ENCODE data around the gene GXYLT1.

DNA sequence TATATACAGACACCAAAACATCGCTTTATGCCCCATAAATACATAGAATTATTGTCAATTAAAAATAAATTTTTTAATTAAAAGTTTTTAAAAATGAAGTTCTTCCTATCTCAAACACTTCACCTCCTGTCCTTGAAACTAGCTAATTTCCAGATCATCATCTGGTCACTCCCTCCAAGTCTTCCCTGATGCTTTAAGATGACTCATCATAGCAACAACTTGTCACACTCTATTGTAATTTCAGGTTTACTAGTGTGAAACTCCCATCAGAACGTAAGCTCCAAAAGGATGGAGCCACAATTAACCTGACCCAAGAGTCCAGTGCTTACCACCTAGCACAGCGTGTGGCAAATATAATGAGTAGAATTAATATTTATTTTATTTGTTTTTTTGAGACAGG, 16.3 kb downstream of the GXYLT1 start:
- TF ChIP-seq, protein P1, sequence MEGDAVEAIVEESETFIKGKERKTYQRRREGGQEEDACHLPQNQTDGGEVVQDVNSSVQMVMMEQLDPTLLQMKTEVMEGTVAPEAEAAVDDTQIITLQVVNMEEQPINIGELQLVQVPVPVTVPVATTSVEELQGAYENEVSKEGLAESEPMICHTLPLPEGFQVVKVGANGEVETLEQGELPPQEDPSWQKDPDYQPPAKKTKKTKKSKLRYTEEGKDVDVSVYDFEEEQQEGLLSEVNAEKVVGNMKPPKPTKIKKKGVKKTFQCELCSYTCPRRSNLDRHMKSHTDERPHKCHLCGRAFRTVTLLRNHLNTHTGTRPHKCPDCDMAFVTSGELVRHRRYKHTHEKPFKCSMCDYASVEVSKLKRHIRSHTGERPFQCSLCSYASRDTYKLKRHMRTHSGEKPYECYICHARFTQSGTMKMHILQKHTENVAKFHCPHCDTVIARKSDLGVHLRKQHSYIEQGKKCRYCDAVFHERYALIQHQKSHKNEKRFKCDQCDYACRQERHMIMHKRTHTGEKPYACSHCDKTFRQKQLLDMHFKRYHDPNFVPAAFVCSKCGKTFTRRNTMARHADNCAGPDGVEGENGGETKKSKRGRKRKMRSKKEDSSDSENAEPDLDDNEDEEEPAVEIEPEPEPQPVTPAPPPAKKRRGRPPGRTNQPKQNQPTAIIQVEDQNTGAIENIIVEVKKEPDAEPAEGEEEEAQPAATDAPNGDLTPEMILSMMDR (conservative IDR thresholded peaks at IDR 0.05; ENCODE audit: low read length), result no peak
- TF ChIP-seq EZH2phosphoT487 (IDR thresholded peaks at IDR 0.05; ENCODE audit: borderline replicate concordance), result no peak
